ENCODE data around the gene MIPEP.

The MIPEP gene

DNA sequence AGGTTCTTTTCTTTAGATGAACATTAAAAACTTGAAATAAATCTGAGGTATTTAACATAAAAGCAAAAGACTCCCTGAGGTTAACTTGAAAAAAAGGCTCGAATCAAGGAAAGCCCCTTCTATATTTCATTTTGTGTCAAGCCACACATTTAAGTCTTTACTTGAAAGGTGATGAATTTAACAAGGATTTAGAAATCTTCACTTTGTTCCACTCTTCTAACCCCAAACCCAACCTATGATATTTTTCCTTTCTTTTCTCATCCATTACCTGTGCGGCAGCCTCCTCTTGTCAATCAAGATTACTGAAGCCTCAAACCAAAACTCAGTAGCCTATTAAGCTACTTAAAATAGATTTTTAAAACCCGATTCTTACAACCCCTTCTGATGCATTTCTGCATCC, 33.8 kb downstream of the MIPEP start:
- Histone ChIP-seq H3K27ac (ENCODE audit: low read depth, low read length) (no peak overlapping the region), H3K36me3 (ENCODE audit: control insufficient read depth in 1 of 2, insufficient read depth in 2 of 2, low read length in 2 of 2) (peaks cover 0 to 4% of the 10 kb centered on the region in 2 donors), H3K9me3 (ENCODE audit: control insufficient read depth in 1 of 2, low read length in 2 of 2) (no peaks in the 10 kb centered on the region), H3K27me3 (ENCODE audit: control insufficient read depth in 1 of 2, insufficient read depth in 2 of 2, low read length in 2 of 2) (no peaks in the 10 kb centered on the region), H3K9ac (ENCODE audit: low read depth in 1 of 2, low read length in 2 of 2) (no peak overlapping the region), H3K4me1 (ENCODE audit: control insufficient read depth in 1 of 2, insufficient read depth in 2 of 2, low read length in 2 of 2) (no peaks in the 10 kb centered on the region), H3K4me3 (ENCODE audit: low read depth in 1 of 2, low read length in 2 of 2) (no peak overlapping the region)

DNA sequence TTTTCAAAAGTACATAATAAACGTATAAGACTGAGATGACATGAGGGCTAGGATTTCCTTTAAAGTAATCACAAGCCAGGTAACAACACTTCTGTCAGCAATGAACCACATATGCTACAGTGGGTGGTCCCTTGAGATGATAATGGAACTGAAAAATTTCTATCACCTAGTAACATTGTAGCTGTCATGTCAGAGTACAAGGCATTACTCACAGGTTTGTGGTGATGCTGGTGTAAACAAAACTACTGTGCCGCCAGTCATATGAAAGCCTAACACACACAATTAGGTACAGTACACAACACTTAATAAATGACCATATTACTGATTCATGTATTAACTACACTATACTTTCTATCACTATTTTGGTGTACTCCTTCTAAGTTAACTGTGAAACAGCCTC, 36.8 kb downstream of the MIPEP start:
- H3K4me1 ChIP-seq (ENCODE audit: control insufficient read depth in 1 of 2, insufficient read depth in 2 of 2, low read length in 2 of 2): no peaks in the 10 kb centered on the region
- no peak overlapping the region for H3K27ac ChIP-seq (ENCODE audit: low read depth, low read length)
- H3K9ac ChIP-seq (ENCODE audit: low read depth in 1 of 2, low read length in 2 of 2): no peak overlapping the region
- no peaks in the 10 kb centered on the region for H3K27me3 ChIP-seq (ENCODE audit: control insufficient read depth in 1 of 2, insufficient read depth in 2 of 2, low read length in 2 of 2)
- H3K9me3 ChIP-seq (ENCODE audit: control insufficient read depth in 1 of 2, low read length in 2 of 2): no peaks in the 10 kb centered on the region
- H3K36me3 ChIP-seq (ENCODE audit: control insufficient read depth in 1 of 2, insufficient read depth in 2 of 2, low read length in 2 of 2): peaks cover 0 to 3% of the 10 kb centered on the region in 2 donors
- H3K4me3 ChIP-seq (ENCODE audit: low read depth in 1 of 2, low read length in 2 of 2): no peak overlapping the region

DNA sequence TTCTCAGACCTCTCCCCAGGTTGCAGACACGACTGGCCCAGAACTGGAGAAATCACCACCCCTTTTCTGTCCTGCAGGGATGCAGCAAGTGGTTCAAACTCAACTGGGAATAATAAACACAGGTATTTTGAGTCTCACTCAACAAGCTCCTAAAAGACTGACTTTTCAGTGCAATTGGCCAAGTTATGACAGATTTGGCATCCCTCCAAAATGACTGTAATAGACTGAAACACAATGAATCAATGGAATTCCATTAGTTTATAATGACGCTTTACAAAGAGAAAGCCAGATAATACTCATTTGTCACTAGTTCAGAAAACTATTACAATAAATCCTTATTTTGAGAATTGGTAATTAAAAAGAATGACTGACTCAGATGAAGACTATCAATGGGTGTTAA, 38.1 kb downstream of the MIPEP start:
- H3K9ac ChIP-seq (ENCODE audit: low read depth in 1 of 2, low read length in 2 of 2): no peak overlapping the region
- no peak overlapping the region for H3K27ac ChIP-seq (ENCODE audit: low read depth, low read length)
- no peak overlapping the region for H3K4me3 ChIP-seq (ENCODE audit: low read depth in 1 of 2, low read length in 2 of 2)
- no peaks in the 10 kb centered on the region for H3K9me3 ChIP-seq (ENCODE audit: control insufficient read depth in 1 of 2, low read length in 2 of 2)
- no peaks in the 10 kb centered on the region for H3K27me3 ChIP-seq (ENCODE audit: control insufficient read depth in 1 of 2, insufficient read depth in 2 of 2, low read length in 2 of 2)
- peaks cover 0 to 3% of the 10 kb centered on the region in 2 donors for H3K36me3 ChIP-seq (ENCODE audit: control insufficient read depth in 1 of 2, insufficient read depth in 2 of 2, low read length in 2 of 2)
- no peaks in the 10 kb centered on the region for H3K4me1 ChIP-seq (ENCODE audit: control insufficient read depth in 1 of 2, insufficient read depth in 2 of 2, low read length in 2 of 2)

DNA sequence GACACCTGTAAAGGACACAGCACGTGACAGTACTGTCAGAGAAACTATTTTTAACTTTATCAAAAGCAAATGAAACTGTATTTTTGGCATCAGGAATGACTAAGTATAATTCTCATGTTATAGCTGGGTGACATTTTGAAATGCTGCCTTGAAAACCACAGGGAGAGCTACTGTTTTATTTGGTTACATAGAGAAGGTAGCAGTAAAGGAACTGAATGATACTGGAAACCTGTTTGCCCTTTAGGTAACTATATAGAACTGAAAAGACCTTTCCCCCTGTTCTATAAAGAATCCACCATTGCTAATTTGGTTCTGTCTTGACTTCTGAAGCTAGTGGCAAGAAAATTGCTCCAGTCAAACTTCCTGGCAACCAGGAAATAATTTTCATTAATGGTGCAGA, 39.1 kb downstream of the MIPEP start:
- no peak overlapping the region for H3K9ac ChIP-seq (ENCODE audit: low read depth in 1 of 2, low read length in 2 of 2)

DNA sequence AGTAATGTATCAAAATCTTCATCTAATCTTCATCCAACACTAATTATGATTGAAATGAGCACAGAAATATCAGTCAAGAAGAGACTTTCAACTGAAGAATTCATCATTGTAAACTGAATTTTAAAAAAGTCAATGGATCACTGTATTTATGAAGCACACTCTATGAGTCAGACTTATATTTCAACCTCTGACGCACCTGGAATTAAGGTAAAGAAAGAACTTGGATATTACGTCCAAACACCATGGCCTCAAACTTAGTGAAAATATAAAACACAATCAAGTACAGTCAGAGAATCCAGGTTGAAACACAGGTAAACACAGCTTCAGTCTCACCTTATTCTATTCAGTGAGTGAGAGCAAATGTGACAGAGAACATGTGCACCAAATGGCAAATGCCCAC, 39.5 kb downstream of the MIPEP start:
- Histone ChIP-seq H3K9me3 (ENCODE audit: control insufficient read depth in 1 of 2, low read length in 2 of 2) (no peaks in the 10 kb centered on the region), H3K4me3 (ENCODE audit: low read depth in 1 of 2, low read length in 2 of 2) (no peak overlapping the region), H3K9ac (ENCODE audit: low read depth in 1 of 2, low read length in 2 of 2) (no peak overlapping the region), H3K27ac (ENCODE audit: low read depth, low read length) (no peak overlapping the region), H3K36me3 (ENCODE audit: control insufficient read depth in 1 of 2, insufficient read depth in 2 of 2, low read length in 2 of 2) (peaks cover 0 to 3% of the 10 kb centered on the region in 2 donors), H3K27me3 (ENCODE audit: control insufficient read depth in 1 of 2, insufficient read depth in 2 of 2, low read length in 2 of 2) (no peaks in the 10 kb centered on the region), H3K4me1 (ENCODE audit: control insufficient read depth in 1 of 2, insufficient read depth in 2 of 2, low read length in 2 of 2) (no peaks in the 10 kb centered on the region)

More for the DNA sequence above, 39.1 kb downstream of the MIPEP start:
- Histone ChIP-seq H3K4me3 (ENCODE audit: low read depth in 1 of 2, low read length in 2 of 2) (no peak overlapping the region), H3K27ac (ENCODE audit: low read depth, low read length) (no peak overlapping the region), H3K36me3 (ENCODE audit: control insufficient read depth in 1 of 2, insufficient read depth in 2 of 2, low read length in 2 of 2) (peaks cover 0 to 3% of the 10 kb centered on the region in 2 donors), H3K9me3 (ENCODE audit: control insufficient read depth in 1 of 2, low read length in 2 of 2) (no peaks in the 10 kb centered on the region), H3K4me1 (ENCODE audit: control insufficient read depth in 1 of 2, insufficient read depth in 2 of 2, low read length in 2 of 2) (no peaks in the 10 kb centered on the region), H3K27me3 (ENCODE audit: control insufficient read depth in 1 of 2, insufficient read depth in 2 of 2, low read length in 2 of 2) (no peaks in the 10 kb centered on the region)

DNA sequence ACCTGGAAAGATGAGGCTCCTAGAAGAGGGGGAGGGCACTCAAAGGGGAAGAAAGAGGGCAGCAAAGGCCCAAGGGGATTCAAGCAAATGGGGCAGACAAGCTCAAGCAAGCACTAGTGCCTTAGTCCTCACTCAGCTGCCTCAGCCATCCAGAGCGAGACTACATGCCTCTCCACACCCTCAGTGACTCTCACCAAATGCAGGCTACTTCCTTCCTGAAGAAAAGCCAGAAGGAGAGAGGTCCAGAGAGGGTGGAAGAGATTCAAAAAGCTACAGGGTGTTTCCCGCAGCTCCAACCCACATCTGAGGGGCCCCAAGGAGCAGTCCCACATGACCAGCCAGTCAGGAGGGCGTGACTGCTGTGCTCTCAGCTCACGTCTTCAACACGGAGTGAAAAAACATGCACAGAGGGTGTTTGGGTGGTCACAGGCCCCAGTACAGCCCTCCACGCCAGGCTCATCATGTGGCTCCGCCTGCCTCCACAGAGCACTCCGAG, 40.5 kb downstream of the MIPEP start:
- H3K27ac ChIP-seq (ENCODE audit: low read depth, low read length): no peak overlapping the region
- no peak overlapping the region for H3K9ac ChIP-seq (ENCODE audit: low read depth in 1 of 2, low read length in 2 of 2)
- peaks cover 0 to 3% of the 10 kb centered on the region in 2 donors for H3K36me3 ChIP-seq (ENCODE audit: control insufficient read depth in 1 of 2, insufficient read depth in 2 of 2, low read length in 2 of 2)
- H3K9me3 ChIP-seq (ENCODE audit: control insufficient read depth in 1 of 2, low read length in 2 of 2): no peaks in the 10 kb centered on the region
- H3K4me1 ChIP-seq (ENCODE audit: control insufficient read depth in 1 of 2, insufficient read depth in 2 of 2, low read length in 2 of 2): no peaks in the 10 kb centered on the region
- no peak overlapping the region for H3K4me3 ChIP-seq (ENCODE audit: low read depth in 1 of 2, low read length in 2 of 2)
- H3K27me3 ChIP-seq (ENCODE audit: control insufficient read depth in 1 of 2, insufficient read depth in 2 of 2, low read length in 2 of 2): no peaks in the 10 kb centered on the region

DNA sequence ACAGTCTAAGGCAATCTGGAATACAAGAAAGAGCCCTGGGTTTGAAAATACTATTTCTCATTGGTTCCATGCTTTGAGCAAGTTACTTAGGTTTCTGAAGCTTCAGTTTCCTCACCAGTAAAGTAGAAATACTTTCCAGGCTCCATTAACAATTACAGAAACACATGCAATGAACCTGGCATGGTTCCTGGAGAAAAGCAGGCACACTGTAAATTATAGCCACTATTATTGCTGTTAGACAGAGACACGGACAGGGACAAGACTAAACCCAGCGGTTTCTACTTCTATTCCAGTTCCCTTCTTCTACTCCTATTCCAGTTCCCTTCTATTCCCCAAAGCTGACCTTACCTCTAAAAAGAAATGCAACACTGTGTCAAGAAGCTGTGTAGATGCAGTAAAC, 41.2 kb downstream of the MIPEP start:
- Histone ChIP-seq H3K9me3 (ENCODE audit: control insufficient read depth in 1 of 2, low read length in 2 of 2) (no peaks in the 10 kb centered on the region), H3K27ac (ENCODE audit: low read depth, low read length) (no peak overlapping the region), H3K27me3 (ENCODE audit: control insufficient read depth in 1 of 2, insufficient read depth in 2 of 2, low read length in 2 of 2) (no peaks in the 10 kb centered on the region), H3K4me1 (ENCODE audit: control insufficient read depth in 1 of 2, insufficient read depth in 2 of 2, low read length in 2 of 2) (no peaks in the 10 kb centered on the region), H3K9ac (ENCODE audit: low read depth in 1 of 2, low read length in 2 of 2) (no peak overlapping the region), H3K36me3 (ENCODE audit: control insufficient read depth in 1 of 2, insufficient read depth in 2 of 2, low read length in 2 of 2) (peaks cover 0 to 3% of the 10 kb centered on the region in 2 donors), H3K4me3 (ENCODE audit: low read depth in 1 of 2, low read length in 2 of 2) (no peak overlapping the region)

DNA sequence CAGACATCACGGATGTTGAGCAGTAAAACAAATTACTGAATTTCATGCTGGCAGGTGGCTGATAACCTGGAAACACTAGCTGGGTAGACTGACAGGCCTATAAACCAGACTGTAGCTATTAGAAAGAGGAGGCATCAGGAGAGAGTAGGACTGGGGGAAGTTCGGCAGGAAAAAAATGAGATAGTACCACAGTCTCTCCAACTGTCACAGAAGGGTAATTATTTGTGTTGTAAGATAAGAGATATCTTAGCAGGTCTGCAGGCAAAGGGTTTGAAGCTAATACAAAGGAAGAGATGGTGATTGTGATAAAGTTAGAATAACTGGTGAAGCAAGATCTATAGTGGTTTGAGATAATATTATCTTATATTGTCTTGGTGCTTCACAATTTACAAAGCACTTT, 41.7 kb downstream of the MIPEP start:
- Histone ChIP-seq H3K4me3 (ENCODE audit: low read depth in 1 of 2, low read length in 2 of 2) (no peak overlapping the region), H3K27me3 (ENCODE audit: control insufficient read depth in 1 of 2, insufficient read depth in 2 of 2, low read length in 2 of 2) (no peaks in the 10 kb centered on the region)

DNA sequence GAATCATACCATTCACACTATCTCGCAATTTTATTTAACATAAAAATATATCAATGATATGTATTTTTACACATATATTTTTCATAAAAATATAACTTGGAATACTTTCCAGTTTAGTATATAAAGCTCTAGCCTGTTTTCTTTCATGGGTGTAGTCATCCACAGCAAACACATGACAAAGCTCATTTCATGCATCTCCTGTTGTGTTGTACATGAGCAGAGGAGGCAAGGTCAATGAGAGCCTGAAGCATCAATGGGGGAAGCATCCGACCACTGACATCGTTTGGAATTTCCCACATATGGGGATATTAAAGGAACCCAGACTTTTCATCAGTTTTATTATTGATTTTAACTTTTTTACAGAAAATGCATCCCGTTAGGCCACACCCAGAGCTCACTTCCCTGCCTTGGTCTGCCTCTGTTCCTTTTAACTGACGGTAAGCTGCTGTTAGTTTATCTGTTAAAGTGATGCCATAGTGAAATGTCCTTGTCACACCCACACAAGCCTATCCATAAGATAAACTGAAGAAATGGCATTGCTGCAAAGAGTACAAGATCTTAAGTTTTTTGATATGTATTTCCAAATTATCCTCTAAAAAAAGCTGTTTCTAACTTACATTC, 44.0 kb downstream of the MIPEP start:
- H3K27me3 ChIP-seq (ENCODE audit: control insufficient read depth in 1 of 2, insufficient read depth in 2 of 2, low read length in 2 of 2): no peaks in the 10 kb centered on the region

More for the DNA sequence above, 41.7 kb downstream of the MIPEP start:
- Histone ChIP-seq H3K36me3 (ENCODE audit: control insufficient read depth in 1 of 2, insufficient read depth in 2 of 2, low read length in 2 of 2) (peaks cover 0 to 3% of the 10 kb centered on the region in 2 donors), H3K27ac (ENCODE audit: low read depth, low read length) (no peak overlapping the region), H3K9me3 (ENCODE audit: control insufficient read depth in 1 of 2, low read length in 2 of 2) (no peaks in the 10 kb centered on the region), H3K4me1 (ENCODE audit: control insufficient read depth in 1 of 2, insufficient read depth in 2 of 2, low read length in 2 of 2) (no peaks in the 10 kb centered on the region), H3K9ac (ENCODE audit: low read depth in 1 of 2, low read length in 2 of 2) (no peak overlapping the region)

DNA sequence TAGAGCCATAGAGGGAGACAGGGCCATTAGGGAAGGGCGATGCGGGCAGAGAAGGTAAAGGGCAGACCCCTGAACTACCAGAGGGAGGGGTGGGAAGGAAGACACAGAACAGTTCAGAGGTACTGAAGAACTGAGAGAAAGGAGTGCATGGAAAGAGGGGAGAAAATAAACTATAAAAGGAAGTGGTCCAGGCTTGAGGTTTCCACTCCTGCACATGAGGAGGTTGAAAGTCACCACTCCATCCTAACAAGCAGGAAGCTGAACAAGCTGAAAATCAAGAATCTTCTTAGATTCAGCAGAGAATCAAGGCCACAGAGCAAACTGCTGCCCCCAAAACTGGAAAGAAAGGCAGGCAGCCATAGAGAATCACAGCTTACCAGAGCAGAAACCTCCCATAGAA, 45.1 kb downstream of the MIPEP start:
- Histone ChIP-seq H3K36me3 (ENCODE audit: control insufficient read depth in 1 of 2, insufficient read depth in 2 of 2, low read length in 2 of 2) (peaks cover 0 to 3% of the 10 kb centered on the region in 2 donors), H3K9me3 (ENCODE audit: control insufficient read depth in 1 of 2, low read length in 2 of 2) (no peaks in the 10 kb centered on the region), H3K4me3 (ENCODE audit: low read depth in 1 of 2, low read length in 2 of 2) (no peak overlapping the region)

More for the DNA sequence above, 44.0 kb downstream of the MIPEP start:
- Histone ChIP-seq H3K36me3 (ENCODE audit: control insufficient read depth in 1 of 2, insufficient read depth in 2 of 2, low read length in 2 of 2) (peaks cover 0 to 3% of the 10 kb centered on the region in 2 donors), H3K4me3 (ENCODE audit: low read depth in 1 of 2, low read length in 2 of 2) (no peak overlapping the region), H3K27ac (ENCODE audit: low read depth, low read length) (no peak overlapping the region), H3K9ac (ENCODE audit: low read depth in 1 of 2, low read length in 2 of 2) (no peak overlapping the region), H3K9me3 (ENCODE audit: control insufficient read depth in 1 of 2, low read length in 2 of 2) (no peaks in the 10 kb centered on the region), H3K4me1 (ENCODE audit: control insufficient read depth in 1 of 2, insufficient read depth in 2 of 2, low read length in 2 of 2) (no peaks in the 10 kb centered on the region)

More for the DNA sequence above, 45.1 kb downstream of the MIPEP start:
- H3K27me3 ChIP-seq (ENCODE audit: control insufficient read depth in 1 of 2, insufficient read depth in 2 of 2, low read length in 2 of 2): no peaks in the 10 kb centered on the region
- no peak overlapping the region for H3K27ac ChIP-seq (ENCODE audit: low read depth, low read length)
- H3K9ac ChIP-seq (ENCODE audit: low read depth in 1 of 2, low read length in 2 of 2): no peak overlapping the region
- no peaks in the 10 kb centered on the region for H3K4me1 ChIP-seq (ENCODE audit: control insufficient read depth in 1 of 2, insufficient read depth in 2 of 2, low read length in 2 of 2)

All from duodenal mucosa (tissue), 2 donors.